Tibial nerve (tissue), 4 donors: ENCODE measurements around the gene S100PBP.

Source experiments
- EP300 ChIP-seq, 2 donors: sonication (generic); formaldehyde crosslinking; IDR thresholded peaks; one replicate each; pipeline ENCODE4 v1.6.1; 2017; ENCODE audit warnings: antibody characterized with exemption in 2 of 2, mild to moderate bottlenecking in 1 of 2
- POLR2A ChIP-seq, 2 donors: fragments of 450-650 bp; IDR thresholded peaks; one replicate each; pipeline ENCODE4 v1.6.1; 2017; ENCODE audit warnings: antibody characterized with exemption in 2 of 2, mild to moderate bottlenecking in 2 of 2, moderate library complexity in 2 of 2
- TF ChIP-seq, protein P1 (sequence below), 5 experiments: fragments of 200-600 bp in 3 of 5; fragments of 450-650 bp in 2 of 5; sonication (generic) in 3 of 5; IDR thresholded peaks; one replicate each; pipeline ENCODE4 v1.5.1; 2016 to 2019; ENCODE audit warnings: antibody characterized with exemption in 5 of 5, mild to moderate bottlenecking in 3 of 5, moderate library complexity in 2 of 5

DNA sequence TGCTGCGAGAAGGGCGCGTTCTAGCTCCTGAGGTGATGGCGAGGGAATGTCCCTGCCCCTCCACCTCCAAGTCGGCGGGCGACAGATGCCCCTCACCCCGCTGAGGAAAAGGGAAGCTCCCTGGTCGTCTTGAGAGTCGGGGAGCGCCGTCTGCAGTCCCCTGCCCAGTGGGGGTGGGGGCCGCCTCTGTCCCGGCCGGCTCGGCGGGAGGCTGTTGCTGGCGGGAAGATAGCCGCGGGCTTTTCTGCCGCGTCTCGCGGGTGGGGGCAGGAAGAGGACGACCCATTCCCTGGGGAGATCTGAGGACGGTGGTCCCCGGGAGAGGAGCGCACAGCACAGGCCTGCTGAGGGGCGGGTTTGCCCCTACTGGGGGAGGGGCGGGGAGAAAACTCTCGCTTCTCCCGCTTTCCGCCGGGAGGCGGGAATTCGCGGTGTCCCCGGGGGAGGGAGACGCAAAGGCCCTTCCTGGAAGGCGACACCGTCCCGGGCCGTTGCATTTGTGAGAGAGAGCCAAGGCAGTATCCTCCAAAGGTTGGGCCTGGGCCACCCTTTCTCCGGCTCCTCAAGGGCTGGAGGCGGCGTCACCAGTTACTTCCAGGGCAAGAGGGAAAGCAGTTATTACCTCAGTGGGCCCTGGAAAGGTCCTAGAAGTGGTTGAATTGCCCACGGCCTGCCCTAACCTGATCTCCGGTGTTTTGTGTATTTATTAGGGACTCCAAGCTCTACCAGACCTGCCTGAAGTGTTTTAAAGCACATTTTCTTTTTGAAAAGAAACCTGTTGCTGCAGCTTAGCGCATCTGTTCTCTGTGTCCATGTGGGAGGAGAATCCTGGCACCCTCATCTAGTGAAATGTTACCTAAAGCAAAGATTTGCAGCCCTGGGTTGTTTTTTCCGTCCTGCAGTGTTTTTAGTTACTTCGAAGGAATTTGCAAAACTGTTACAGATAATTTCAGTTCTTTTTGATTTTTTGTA, 648 bp downstream of the S100PBP start:
- TF ChIP-seq, protein P1, sequence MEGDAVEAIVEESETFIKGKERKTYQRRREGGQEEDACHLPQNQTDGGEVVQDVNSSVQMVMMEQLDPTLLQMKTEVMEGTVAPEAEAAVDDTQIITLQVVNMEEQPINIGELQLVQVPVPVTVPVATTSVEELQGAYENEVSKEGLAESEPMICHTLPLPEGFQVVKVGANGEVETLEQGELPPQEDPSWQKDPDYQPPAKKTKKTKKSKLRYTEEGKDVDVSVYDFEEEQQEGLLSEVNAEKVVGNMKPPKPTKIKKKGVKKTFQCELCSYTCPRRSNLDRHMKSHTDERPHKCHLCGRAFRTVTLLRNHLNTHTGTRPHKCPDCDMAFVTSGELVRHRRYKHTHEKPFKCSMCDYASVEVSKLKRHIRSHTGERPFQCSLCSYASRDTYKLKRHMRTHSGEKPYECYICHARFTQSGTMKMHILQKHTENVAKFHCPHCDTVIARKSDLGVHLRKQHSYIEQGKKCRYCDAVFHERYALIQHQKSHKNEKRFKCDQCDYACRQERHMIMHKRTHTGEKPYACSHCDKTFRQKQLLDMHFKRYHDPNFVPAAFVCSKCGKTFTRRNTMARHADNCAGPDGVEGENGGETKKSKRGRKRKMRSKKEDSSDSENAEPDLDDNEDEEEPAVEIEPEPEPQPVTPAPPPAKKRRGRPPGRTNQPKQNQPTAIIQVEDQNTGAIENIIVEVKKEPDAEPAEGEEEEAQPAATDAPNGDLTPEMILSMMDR (IDR thresholded peaks at IDR 0.05), result peak in 1 of 5 experiments; percentile 9
- TF ChIP-seq POLR2A (IDR thresholded peaks at IDR 0.05) (no peak), EP300 (IDR thresholded peaks at IDR 0.05) (peak in 1 of 2 donors; percentile 33)
